ENCODE measurements around the gene RBBP8. TPM values are rescaled to one million over a fixed set of nuclear protein-coding genes. Genes with fewer than 3 reads are reported as not detected.

Gene RBBP8
- total RNA-seq, 4 donors from 2014 or later: 12.4 to 23.9 (median 15.4) TPM

- H3K4me1 ChIP-seq: peaks cover 0 to 7% (median 5%) of the 10 kb centered on the region in 4 donors
- TF ChIP-seq POLR2A (IDR thresholded peaks at IDR 0.05; ENCODE audit: low read depth): no peak
- TF ChIP-seq POLR2AphosphoS5 (IDR thresholded peaks at IDR 0.05): no peak
- TF ChIP-seq CTCF (IDR thresholded peaks at IDR 0.05): no peak
- TF ChIP-seq EP300 (IDR thresholded peaks at IDR 0.05): no peak
- intact Hi-C loops (cut with DNase I): no loop called here
- H3K27me3 ChIP-seq: no peaks in the 10 kb centered on the region
- DNase-seq (ENCODE audit: extremely low spot score): no peak
- 91% methylated on average over 3 of the region's 3 CpGs for WGBS
- H3K4me3 ChIP-seq: no peak overlapping the region
- H3K36me3 ChIP-seq: no peaks in the 10 kb centered on the region
- no peaks in the 10 kb centered on the region for H3K9me3 ChIP-seq
- no peak overlapping the region for H3K27ac ChIP-seq (replicated peaks in 1 of 4)
Observed at GRCh38 chr18:22928339-22928738, 4.8 kb upstream of the RBBP8 start.

GRCh38 chr18:22930089-22930713 is 2.9 kb upstream of the RBBP8 start:
- Histone ChIP-seq H3K27me3 (no peaks in the 10 kb centered on the region), H3K4me3 (no peak overlapping the region), H3K4me1 (peaks cover 0 to 15% (median 14%) of the 10 kb centered on the region in 4 donors), H3K27ac (replicated peaks in 1 of 4) (no peak overlapping the region), H3K9me3 (no peaks in the 10 kb centered on the region), H3K36me3 (no peaks in the 10 kb centered on the region)
- no peak for DNase-seq (ENCODE audit: extremely low spot score)
- intact Hi-C loops (cut with DNase I): loop anchor here (5.0 to 10.0 kb wide), 3 partner anchors 52 to 485 kb away; no protein-coding TSS in a partner anchor
- 82% methylated on average over 2 of the region's 2 CpGs for WGBS
- no peak for TF ChIP-seq EP300 (IDR thresholded peaks at IDR 0.05)
- peak; percentile 64 to 76 (median 68) for TF ChIP-seq CTCF (IDR thresholded peaks at IDR 0.05)

GRCh38 chr18:22932885-22933205 is 283 bp upstream of the RBBP8 start:
- WGBS: under 1% methylated on average over 16 of the region's 17 CpGs
- Histone ChIP-seq H3K27me3 (no peaks in the 10 kb centered on the region), H3K27ac (replicated peaks in 1 of 4) (peak overlapping the region; percentile 96 to 99 (median 98)), H3K4me3 (peak overlapping the region; percentile 73 to 89 (median 84)), H3K4me1 (peaks cover 0 to 15% (median 14%) of the 10 kb centered on the region in 4 donors), H3K9me3 (no peaks in the 10 kb centered on the region), H3K36me3 (peaks cover 0 to 7% (median 1%) of the 10 kb centered on the region in 4 donors)
- TF ChIP-seq CTCF (IDR thresholded peaks at IDR 0.05): no peak
- TF ChIP-seq POLR2A (IDR thresholded peaks at IDR 0.05; ENCODE audit: low read depth): no peak
- TF ChIP-seq EP300 (IDR thresholded peaks at IDR 0.05): no peak
- TF ChIP-seq POLR2AphosphoS5 (IDR thresholded peaks at IDR 0.05): no peak
- no peak for DNase-seq (ENCODE audit: extremely low spot score)
- intact Hi-C loops (cut with DNase I): loop anchor here (5.0 to 10.0 kb wide), 3 partner anchors 49 to 482 kb away; no protein-coding TSS in a partner anchor

- TF ChIP-seq POLR2A (IDR thresholded peaks at IDR 0.05; ENCODE audit: low read depth) (no peak), CTCF (IDR thresholded peaks at IDR 0.05) (no peak), EP300 (IDR thresholded peaks at IDR 0.05) (no peak), POLR2AphosphoS5 (IDR thresholded peaks at IDR 0.05) (no peak)
- H3K4me3 ChIP-seq: peak overlapping the region; percentile 73 to 89 (median 84)
- no peak for DNase-seq (ENCODE audit: extremely low spot score)
- 16% methylated on average over 16 of the region's 16 CpGs for WGBS
- H3K9me3 ChIP-seq: no peaks in the 10 kb centered on the region
- peaks cover 0 to 15% (median 14%) of the 10 kb centered on the region in 4 donors for H3K4me1 ChIP-seq
- no peaks in the 10 kb centered on the region for H3K27me3 ChIP-seq
- intact Hi-C loops (cut with DNase I): loop anchor here (5.0 to 10.0 kb wide), 3 partner anchors 48 to 481 kb away; no protein-coding TSS in a partner anchor
- H3K27ac ChIP-seq (replicated peaks in 1 of 4): peak overlapping the region; percentile 96 to 99 (median 98)
- peaks cover 0 to 12% (median 9%) of the 10 kb centered on the region in 4 donors for H3K36me3 ChIP-seq
Observed at GRCh38 chr18:22933966-22934423, 867 bp downstream of the RBBP8 start.

All from esophagus muscularis mucosa (tissue), 4 donors.